IPS-20b (cell line): ENCODE measurements around the gene THAP3.
"Not testable (repeated sequence)": the region's sequence is repeated elsewhere in the genome, so short reads cannot be mapped to it uniquely, and the experiment has no call there.

ENCODE experiments used
- H3K27ac ChIP-seq: one replicate; pipeline ENCODE4 v1.5.1; 2013; ENCODE audit warnings: low read length
- H3K27me3 ChIP-seq: 2 replicates; pipeline ENCODE4 v1.6.1; 2013; ENCODE audit warnings: mild to moderate bottlenecking, low read length, inconsistent platforms; ENCODE audit not compliant: insufficient read depth
- H3K36me3 ChIP-seq: 2 replicates; pipeline ENCODE4 v1.6.1; 2013; ENCODE audit warnings: low read depth, mild to moderate bottlenecking, inconsistent platforms, low read length, moderate library complexity; ENCODE audit not compliant: insufficient read depth
- H3K4me1 ChIP-seq: 2 replicates; pipeline ENCODE4 v1.6.1; 2013; ENCODE audit warnings: mild to moderate bottlenecking, control low read depth, inconsistent platforms, low read length, moderate library complexity; ENCODE audit not compliant: insufficient read depth
- H3K4me3 ChIP-seq: 2 replicates; pipeline ENCODE4 v1.5.1; 2013; ENCODE audit warnings: mild to moderate bottlenecking, low read length, inconsistent platforms
- H3K9ac ChIP-seq: 2 replicates; pipeline ENCODE4 v1.6.1; 2013; ENCODE audit warnings: low read depth, mild to moderate bottlenecking, inconsistent platforms, low read length, moderate library complexity
- H3K9me3 ChIP-seq: 2 replicates; pipeline ENCODE4 v1.6.1; 2013; ENCODE audit warnings: mild to moderate bottlenecking, low read depth, low read length, inconsistent platforms; ENCODE audit not compliant: insufficient read depth

THAP3 gene

GRCh38 chr1:6653436-6654290, 29.0 kb downstream of the THAP3 start:
- no peaks in the 10 kb centered on the region for H3K9me3 ChIP-seq
- H3K4me1 ChIP-seq, result no peaks in the 10 kb centered on the region
- no peak overlapping the region for H3K9ac ChIP-seq
- H3K4me3 ChIP-seq, result no peak overlapping the region
- H3K36me3 ChIP-seq, result peaks cover 61% of the 10 kb centered on the region
- no peaks in the 10 kb centered on the region for H3K27me3 ChIP-seq
- no peak overlapping the region for H3K27ac ChIP-seq

GRCh38 chr1:6657138-6657537, 32.5 kb downstream of the THAP3 start:
- Histone ChIP-seq H3K4me3 (no peak overlapping the region), H3K9ac (no peak overlapping the region), H3K27me3 (no peaks in the 10 kb centered on the region), H3K36me3 (peaks cover 44% of the 10 kb centered on the region), H3K9me3 (no peaks in the 10 kb centered on the region), H3K4me1 (no peaks in the 10 kb centered on the region), H3K27ac (no peak overlapping the region)

- Histone ChIP-seq H3K4me3 (no peak overlapping the region), H3K36me3 (peaks cover 36% of the 10 kb centered on the region), H3K4me1 (no peaks in the 10 kb centered on the region), H3K9ac (no peak overlapping the region), H3K27ac (no peak overlapping the region), H3K27me3 (no peaks in the 10 kb centered on the region), H3K9me3 (no peaks in the 10 kb centered on the region)
These were observed 33.8 kb downstream of the THAP3 start for GRCh38 chr1:6658359-6659060.

- peaks cover 34% of the 10 kb centered on the region for H3K36me3 ChIP-seq
- H3K4me3 ChIP-seq, result no peak overlapping the region
- no peaks in the 10 kb centered on the region for H3K27me3 ChIP-seq
- no peaks in the 10 kb centered on the region for H3K4me1 ChIP-seq
- no peak overlapping the region for H3K9ac ChIP-seq
- H3K9me3 ChIP-seq, result no peaks in the 10 kb centered on the region
- no peak overlapping the region for H3K27ac ChIP-seq
These were observed 35.9 kb downstream of the THAP3 start for GRCh38 chr1:6660415-6661049.

GRCh38 chr1:6662468-6662867, 37.8 kb downstream of the THAP3 start:
- H3K4me3 ChIP-seq, H3K9me3 ChIP-seq, H3K27ac ChIP-seq, H3K27me3 ChIP-seq, H3K9ac ChIP-seq, H3K4me1 ChIP-seq: not testable (repeated sequence)
- peaks cover 41% of the 10 kb centered on the region for H3K36me3 ChIP-seq

GRCh38 chr1:6666696-6667095, 42.0 kb downstream of the THAP3 start:
- Histone ChIP-seq H3K4me3 (no peak overlapping the region), H3K27ac (no peak overlapping the region), H3K36me3 (peaks cover 44% of the 10 kb centered on the region), H3K4me1 (no peaks in the 10 kb centered on the region), H3K27me3 (no peaks in the 10 kb centered on the region), H3K9ac (no peak overlapping the region), H3K9me3 (no peaks in the 10 kb centered on the region)

GRCh38 chr1:6667139-6667538, 42.5 kb downstream of the THAP3 start:
- Histone ChIP-seq H3K4me1 (no peaks in the 10 kb centered on the region), H3K4me3 (no peak overlapping the region), H3K36me3 (peaks cover 48% of the 10 kb centered on the region), H3K27ac (no peak overlapping the region), H3K9me3 (no peaks in the 10 kb centered on the region), H3K27me3 (no peaks in the 10 kb centered on the region), H3K9ac (no peak overlapping the region)

- Histone ChIP-seq H3K27ac (no peak overlapping the region), H3K9ac (no peak overlapping the region), H3K9me3 (no peaks in the 10 kb centered on the region), H3K4me1 (no peaks in the 10 kb centered on the region), H3K4me3 (no peak overlapping the region), H3K36me3 (peaks cover 54% of the 10 kb centered on the region), H3K27me3 (no peaks in the 10 kb centered on the region)
These were observed 43.8 kb downstream of the THAP3 start for GRCh38 chr1:6668503-6668902.

- H3K9ac ChIP-seq, result no peak overlapping the region
- peaks cover 65% of the 10 kb centered on the region for H3K36me3 ChIP-seq
- H3K9me3 ChIP-seq, result no peaks in the 10 kb centered on the region
- no peak overlapping the region for H3K4me3 ChIP-seq
- H3K4me1 ChIP-seq, result no peaks in the 10 kb centered on the region
- H3K27me3 ChIP-seq, result no peaks in the 10 kb centered on the region
- H3K27ac ChIP-seq, result no peak overlapping the region
These were observed 47.9 kb downstream of the THAP3 start for GRCh38 chr1:6672558-6672957.

- H3K27ac ChIP-seq, result no peak overlapping the region
- H3K4me3 ChIP-seq, result no peak overlapping the region
- H3K9ac ChIP-seq, result no peak overlapping the region
- H3K36me3 ChIP-seq, result peaks cover 70% of the 10 kb centered on the region
- H3K4me1 ChIP-seq, result no peaks in the 10 kb centered on the region
- no peaks in the 10 kb centered on the region for H3K27me3 ChIP-seq
- H3K9me3 ChIP-seq, result no peaks in the 10 kb centered on the region
These were observed 49.2 kb downstream of the THAP3 start for GRCh38 chr1:6673816-6674398.

- no peaks in the 10 kb centered on the region for H3K9me3 ChIP-seq
- no peak overlapping the region for H3K9ac ChIP-seq
- H3K27ac ChIP-seq, result no peak overlapping the region
- H3K4me1 ChIP-seq, result no peaks in the 10 kb centered on the region
- no peak overlapping the region for H3K4me3 ChIP-seq
- H3K36me3 ChIP-seq, result peaks cover 78% of the 10 kb centered on the region
- H3K27me3 ChIP-seq, result no peaks in the 10 kb centered on the region
These were observed 50.1 kb downstream of the THAP3 start for GRCh38 chr1:6674771-6675170.
